HG03457 (cell line): ENCODE data around the gene ZNF487.

Experiments
- ATAC-seq: cut with Tn5 transposase; IDR thresholded peaks from one replicate; pipeline ENCODE4 v1.9.1; 2021; ENCODE audit warnings: moderate number of reproducible peaks; ENCODE audit not compliant: unreplicated experiment

Gene ZNF487

DNA sequence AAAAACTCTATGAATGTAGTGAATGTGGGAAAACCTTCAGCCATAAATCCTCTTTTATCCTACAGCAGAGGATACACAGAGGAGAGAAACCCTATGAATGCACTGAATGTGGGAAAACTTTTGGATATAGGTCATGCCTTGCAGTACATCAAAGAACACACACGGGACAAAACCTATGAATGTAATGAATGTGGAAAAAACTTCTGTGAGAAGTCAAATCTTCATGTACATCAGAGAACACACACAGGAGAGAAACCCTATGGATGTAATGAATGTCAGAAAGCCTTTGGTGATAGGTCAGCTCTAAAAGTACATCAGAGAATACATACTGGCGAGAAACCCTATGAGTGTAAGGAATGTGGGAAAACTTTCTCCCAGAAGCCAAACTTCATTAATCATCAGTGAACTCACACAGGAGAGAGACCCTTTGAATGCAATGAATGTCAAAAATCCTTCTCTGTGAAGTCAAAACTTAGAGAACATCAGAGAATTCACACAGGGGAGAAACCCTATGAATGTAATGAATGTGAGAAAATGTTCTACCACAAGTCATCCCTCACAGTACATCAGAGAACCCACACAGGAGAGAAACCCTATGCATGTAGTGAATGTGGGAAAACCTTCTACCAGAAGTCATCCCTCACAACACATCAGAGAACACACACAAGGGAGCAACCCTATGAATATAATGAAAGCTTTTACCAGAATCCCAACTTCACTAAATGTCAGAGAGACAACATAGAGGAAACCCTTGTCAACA lies 45.6 kb downstream of the ZNF487 start:
- ATAC-seq, result no peak

DNA sequence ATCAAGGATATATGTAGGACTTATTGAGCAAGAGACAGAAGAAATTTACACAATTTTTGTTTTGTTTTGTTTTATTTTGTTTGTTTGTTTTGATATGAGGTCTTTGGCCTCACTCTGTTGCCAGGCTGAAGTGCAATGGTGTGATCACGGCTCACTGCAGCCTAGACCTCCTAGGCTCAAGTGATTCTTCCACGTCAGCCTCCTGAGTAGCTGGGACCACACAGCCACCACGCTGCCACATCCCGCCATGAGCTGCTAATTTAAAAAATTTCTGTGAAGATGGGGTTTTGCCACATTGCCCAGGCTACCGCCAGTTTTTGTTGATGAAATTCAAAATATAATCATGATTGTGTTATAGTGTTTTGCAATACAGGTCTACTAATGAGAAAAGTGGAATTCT lies 54.9 kb downstream of the ZNF487 start:
- no peak for ATAC-seq

GRCh38 chr10:43502931-43503330 lies 66.0 kb downstream of the ZNF487 start:
- no peak for ATAC-seq

DNA sequence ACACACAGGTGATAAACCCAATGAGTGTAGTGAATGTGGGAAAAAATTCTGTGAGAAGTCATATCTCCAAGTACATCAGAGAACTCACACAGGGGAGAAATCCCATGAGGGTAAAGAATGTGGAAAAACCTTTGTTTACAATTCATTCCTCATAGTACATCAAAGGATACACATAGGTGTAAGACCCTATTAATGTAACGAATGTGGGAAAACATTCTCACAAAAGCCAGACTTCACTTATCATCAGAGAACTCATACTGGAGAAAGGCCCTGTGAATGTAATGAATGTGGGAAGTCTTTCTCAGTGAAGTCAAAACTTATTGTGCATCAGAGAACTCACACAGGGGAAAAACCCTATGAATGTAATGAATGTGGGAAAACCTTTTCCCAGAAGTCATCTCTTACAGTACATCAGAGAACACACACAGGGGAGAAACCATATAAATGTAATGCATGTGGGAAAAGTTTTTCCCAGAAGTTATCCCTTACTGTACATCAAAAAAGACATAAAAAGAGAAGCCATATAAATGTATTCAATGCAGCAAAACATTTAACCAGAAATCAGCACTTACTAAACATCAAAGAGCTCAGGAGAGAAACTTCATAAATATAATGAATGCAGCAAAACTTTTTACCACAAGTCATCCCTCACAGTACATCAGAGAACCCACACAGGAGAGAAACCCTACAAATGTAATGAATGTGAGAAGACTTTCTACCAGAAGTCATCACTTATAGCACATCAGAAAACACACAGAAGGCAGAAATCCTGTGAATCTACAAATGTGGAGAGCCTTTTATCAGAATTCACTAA lies 87.7 kb downstream of the ZNF487 start:
- ATAC-seq, result no peak
